Stomach (tissue), 9 donors: ENCODE data around the gene SMYD3. TPM values are rescaled to one million over a fixed set of nuclear protein-coding genes. Genes with fewer than 3 reads are reported as not detected.

Source experiments
- DNase-seq, 2 donors: peaks; one replicate each; pipeline versions ENCODE4 v3.0.0 to v3.0.0-alpha.2; 2013 to 2019
- H3K27ac ChIP-seq, 5 donors: fragments of 200-600 bp in 4 of 5; sonication (generic) in 4 of 5; one replicate each; pipeline ENCODE4 v1.5.1; 2013 to 2019; ENCODE audit warnings: mild to moderate bottlenecking in 1 of 5, moderate library complexity in 1 of 5
- H3K27me3 ChIP-seq, 3 donors: fragments of 200-600 bp; sonication (generic); one replicate each; pipeline ENCODE4 v1.5.1; 2017 to 2019; ENCODE audit warnings: mixed run types in 1 of 3
- H3K36me3 ChIP-seq, 4 donors: fragments of 200-600 bp; sonication (generic); 1 replicate in 3 of 4; 2 replicates in 1 of 4; pipeline ENCODE4 v1.5.1; 2016 to 2019
- H3K4me1 ChIP-seq, 4 donors: fragments of 200-600 bp; sonication (generic); one replicate each; pipeline ENCODE4 v1.5.1; 2016 to 2019
- H3K4me3 ChIP-seq, 4 donors: fragments of 200-600 bp; sonication (generic) in 3 of 4; one replicate each; pipeline ENCODE4 v1.5.1; 2016 to 2019; ENCODE audit warnings: mild to moderate bottlenecking in 1 of 4
- H3K9me3 ChIP-seq, 4 donors: fragments of 200-600 bp; sonication (generic); one replicate each; pipeline ENCODE4 v1.5.1; 2016 to 2019
- EP300 ChIP-seq: sonication (generic); formaldehyde crosslinking; IDR thresholded peaks from one replicate; pipeline ENCODE4 v1.6.1; 2017; ENCODE audit warnings: antibody characterized with exemption
- POLR2A ChIP-seq, 4 donors: fragments of 450-650 bp; IDR thresholded peaks; one replicate each; pipeline ENCODE4 v1.6.1; 2016; ENCODE audit warnings: antibody characterized with exemption in 4 of 4, control low read depth in 2 of 4, mild to moderate bottlenecking in 1 of 4, moderate library complexity in 1 of 4
- POLR2AphosphoS5 ChIP-seq, 3 donors: sonication (generic); formaldehyde crosslinking; IDR thresholded peaks; one replicate each; pipeline ENCODE4 v1.6.1; 2016; ENCODE audit warnings: antibody characterized with exemption in 3 of 3
- WGBS, 5 donors: extraction: QIAGEN DNeasy Blood & Tissue Kit in 3 of 5; methylation state at CpG; one replicate each; pipeline versions ENCODE4 v1.1.5 to v1.1.7; 2013 to 2018; 5-methylcytosine and 5-hydroxymethylcytosine counted together
- intact Hi-C: fragments of 100-400 bp; cut with DNase I; formaldehyde crosslinking; loops from one replicate; pipeline ENCODE4 v1.15.1; 2023; ENCODE audit warnings: low total_unique reads
- polyA plus RNA-seq, 3 donors: library from polyadenylated mRNA; stranded (reverse); fragments of 200-250 nt; gene quantifications; one replicate each; pipeline ENCODE4 v1.2.3, GENCODE V29; 2013
- total RNA-seq, 5 donors: library from RNA; depleted of rRNA; stranded (reverse); fragments of >200 nt; gene quantifications; one replicate each; pipeline versions ENCODE4 v1.1.0 to v1.2.3, GENCODE V29; 2014 to 2016
- TF ChIP-seq, protein P1 (sequence below), 7 experiments: fragments of 450-650 bp in 4 of 7; fragments of 200-600 bp in 3 of 7; sonication (generic) in 3 of 7; IDR thresholded peaks; one replicate each; pipeline ENCODE4 v1.5.1; 2016 to 2019; ENCODE audit warnings: antibody characterized with exemption in 7 of 7, control low read depth in 2 of 7, mild to moderate bottlenecking in 1 of 7
- donor health status: healthy with polysubstance abuse.
- donor health status: Bipolar disorder and iron deficiency.
- donor health status: healthy.

Gene SMYD3
- total and polyA plus RNA-seq, 8 donors: 6.4 to 196 (median 27.8) TPM

DNA sequence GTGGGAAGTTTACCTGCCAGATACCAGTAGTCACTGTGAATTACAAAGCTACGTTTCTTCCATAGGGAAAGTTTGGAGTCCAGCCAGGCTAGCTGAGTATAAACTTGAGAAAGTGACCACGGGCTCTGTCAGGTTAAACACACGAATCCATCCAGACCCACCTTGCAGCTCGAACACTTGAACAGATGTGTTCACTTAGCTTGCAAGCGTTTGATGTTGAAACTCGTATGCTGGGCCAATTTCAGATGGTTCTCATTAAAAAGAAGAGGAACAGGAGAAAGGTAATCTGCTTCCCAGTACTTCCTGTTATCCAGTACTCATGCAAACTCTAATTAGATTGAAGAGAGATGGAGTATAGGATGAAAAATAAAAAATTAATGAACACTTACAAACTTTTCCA is 636.4 kb downstream of the SMYD3 start:
- Histone ChIP-seq H3K27me3 (no peaks in the 10 kb centered on the region), H3K4me3 (no peak overlapping the region), H3K36me3 (no peaks in the 10 kb centered on the region), H3K9me3 (no peaks in the 10 kb centered on the region), H3K27ac (no peak overlapping the region), H3K4me1 (peaks cover 12 to 32% (median 24%) of the 10 kb centered on the region in 4 donors)
- TF ChIP-seq POLR2A (IDR thresholded peaks at IDR 0.05): no peak
- no peak for TF ChIP-seq POLR2AphosphoS5 (IDR thresholded peaks at IDR 0.05)
- TF ChIP-seq, protein P1, sequence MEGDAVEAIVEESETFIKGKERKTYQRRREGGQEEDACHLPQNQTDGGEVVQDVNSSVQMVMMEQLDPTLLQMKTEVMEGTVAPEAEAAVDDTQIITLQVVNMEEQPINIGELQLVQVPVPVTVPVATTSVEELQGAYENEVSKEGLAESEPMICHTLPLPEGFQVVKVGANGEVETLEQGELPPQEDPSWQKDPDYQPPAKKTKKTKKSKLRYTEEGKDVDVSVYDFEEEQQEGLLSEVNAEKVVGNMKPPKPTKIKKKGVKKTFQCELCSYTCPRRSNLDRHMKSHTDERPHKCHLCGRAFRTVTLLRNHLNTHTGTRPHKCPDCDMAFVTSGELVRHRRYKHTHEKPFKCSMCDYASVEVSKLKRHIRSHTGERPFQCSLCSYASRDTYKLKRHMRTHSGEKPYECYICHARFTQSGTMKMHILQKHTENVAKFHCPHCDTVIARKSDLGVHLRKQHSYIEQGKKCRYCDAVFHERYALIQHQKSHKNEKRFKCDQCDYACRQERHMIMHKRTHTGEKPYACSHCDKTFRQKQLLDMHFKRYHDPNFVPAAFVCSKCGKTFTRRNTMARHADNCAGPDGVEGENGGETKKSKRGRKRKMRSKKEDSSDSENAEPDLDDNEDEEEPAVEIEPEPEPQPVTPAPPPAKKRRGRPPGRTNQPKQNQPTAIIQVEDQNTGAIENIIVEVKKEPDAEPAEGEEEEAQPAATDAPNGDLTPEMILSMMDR (IDR thresholded peaks at IDR 0.05): no peak
- no peak for TF ChIP-seq EP300
- 92 to 93% (median 92%) methylated on average over 6 of the region's 6 CpGs for WGBS, 5 donors
- intact Hi-C loops: no loop called here
- DNase-seq: no peak

- Histone ChIP-seq H3K4me1 (peaks cover 6 to 24% (median 16%) of the 10 kb centered on the region in 4 donors), H3K4me3 (no peak overlapping the region), H3K36me3 (no peaks in the 10 kb centered on the region), H3K27ac (no peak overlapping the region), H3K9me3 (no peaks in the 10 kb centered on the region), H3K27me3 (no peaks in the 10 kb centered on the region)
- intact Hi-C loops: no loop called here
- no peak for TF ChIP-seq POLR2A (IDR thresholded peaks at IDR 0.05)
- TF ChIP-seq, protein P1 (IDR thresholded peaks at IDR 0.05): no peak
- TF ChIP-seq EP300: no peak
- WGBS, 5 donors: 82 to 94% (median 92%) methylated on average over 7 of the region's 7 CpGs
- no peak for DNase-seq
Observed at GRCh38 chr1:245869847-245870246, 637.2 kb downstream of the SMYD3 start.

GRCh38 chr1:245867738-245868137 is 639.3 kb downstream of the SMYD3 start:
- intact Hi-C loops: no loop called here
- no peak for TF ChIP-seq POLR2A (IDR thresholded peaks at IDR 0.05)
- TF ChIP-seq, protein P1 (IDR thresholded peaks at IDR 0.05): no peak
- TF ChIP-seq POLR2AphosphoS5 (IDR thresholded peaks at IDR 0.05): no peak
- no peak for TF ChIP-seq EP300
- Histone ChIP-seq H3K27ac (no peak overlapping the region), H3K4me1 (peaks cover 0 to 3% (median 0%) of the 10 kb centered on the region in 4 donors), H3K9me3 (no peaks in the 10 kb centered on the region), H3K4me3 (no peak overlapping the region), H3K36me3 (peaks cover 0 to 6% (median 2%) of the 10 kb centered on the region in 4 donors), H3K27me3 (no peaks in the 10 kb centered on the region)
- no peak for DNase-seq
- 58 to 76% (median 65%) methylated on average over 5 of the region's 5 CpGs for WGBS, 5 donors

DNA sequence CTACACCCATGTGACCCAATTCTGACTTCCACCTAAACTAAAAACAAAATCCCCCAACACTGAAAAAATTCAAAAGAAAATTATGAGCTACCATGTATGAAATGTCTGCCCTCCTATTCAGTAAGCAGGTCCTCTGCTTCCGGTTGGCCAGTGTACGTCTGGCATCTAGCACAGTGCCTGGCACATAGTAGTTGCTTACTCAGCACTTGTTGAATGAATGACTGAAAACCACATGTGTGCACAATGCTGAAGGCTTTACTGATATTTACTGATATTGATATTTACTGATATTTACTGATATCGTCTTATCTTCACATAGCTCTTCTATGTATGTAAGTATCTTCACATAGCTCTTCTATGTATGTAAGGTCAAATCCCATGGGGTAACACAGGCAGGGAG is 642.2 kb downstream of the SMYD3 start:
- intact Hi-C loops: no loop called here
- 90 to 97% (median 93%) methylated on average over 3 of the region's 3 CpGs for WGBS, 5 donors
- H3K4me1 ChIP-seq: peaks cover 0 to 15% (median 5%) of the 10 kb centered on the region in 4 donors
- TF ChIP-seq, protein P1 (IDR thresholded peaks at IDR 0.05): no peak
- TF ChIP-seq EP300 (no peak), POLR2AphosphoS5 (IDR thresholded peaks at IDR 0.05) (no peak), POLR2A (IDR thresholded peaks at IDR 0.05) (no peak)
- H3K27me3 ChIP-seq: no peaks in the 10 kb centered on the region
- peaks cover 0 to 7% (median 3%) of the 10 kb centered on the region in 4 donors for H3K36me3 ChIP-seq
- no peak overlapping the region for H3K27ac ChIP-seq
- no peak for DNase-seq
- H3K9me3 ChIP-seq: no peaks in the 10 kb centered on the region
- no peak overlapping the region for H3K4me3 ChIP-seq
